GM21447 (cell line): ENCODE results near the gene NR2C1.

Experiments used
- ATAC-seq: cut with Tn5 transposase; IDR thresholded peaks from one replicate; pipeline ENCODE4 v1.9.1; 2021; ENCODE audit not compliant: unreplicated experiment

The NR2C1 gene

DNA sequence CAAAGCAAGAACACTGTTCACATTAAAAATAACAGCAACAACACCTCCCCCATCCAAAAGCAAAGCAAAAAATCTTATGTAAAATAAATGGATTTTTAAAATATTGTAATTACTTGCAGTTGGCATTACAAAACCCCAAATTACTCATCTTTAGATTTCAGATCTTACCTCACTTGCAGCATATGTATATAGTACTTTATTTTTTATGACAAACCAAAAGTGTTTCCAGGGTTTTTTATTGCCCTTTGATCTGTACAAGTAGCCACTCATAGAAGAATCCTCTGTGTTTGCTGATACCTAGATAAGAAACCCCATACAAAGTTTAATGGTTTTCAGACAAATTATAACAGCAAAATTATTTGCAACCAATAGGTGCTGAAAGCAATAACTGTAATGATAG, 12.2 kb upstream of the NR2C1 start:
- no peak for ATAC-seq

DNA sequence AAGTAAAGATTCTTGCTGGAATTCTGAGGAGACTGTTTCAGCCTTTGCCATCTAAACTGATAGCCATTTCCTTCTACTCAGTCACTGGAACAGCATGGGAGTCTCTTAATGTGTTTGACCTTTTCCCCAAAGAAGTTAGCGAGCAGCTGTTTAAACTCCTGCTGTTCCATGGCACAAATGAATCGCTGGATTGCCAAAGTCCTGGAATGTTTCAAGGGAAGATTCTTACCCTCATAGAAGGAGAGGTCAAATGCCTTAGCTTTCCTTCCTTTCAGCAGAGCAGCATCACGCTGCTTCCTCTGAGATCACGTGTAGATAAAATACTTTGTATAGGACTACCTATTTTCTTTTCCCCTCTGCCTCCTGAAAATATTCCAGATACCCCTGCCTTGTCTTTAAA, 10.5 kb upstream of the NR2C1 start:
- no peak for ATAC-seq

DNA sequence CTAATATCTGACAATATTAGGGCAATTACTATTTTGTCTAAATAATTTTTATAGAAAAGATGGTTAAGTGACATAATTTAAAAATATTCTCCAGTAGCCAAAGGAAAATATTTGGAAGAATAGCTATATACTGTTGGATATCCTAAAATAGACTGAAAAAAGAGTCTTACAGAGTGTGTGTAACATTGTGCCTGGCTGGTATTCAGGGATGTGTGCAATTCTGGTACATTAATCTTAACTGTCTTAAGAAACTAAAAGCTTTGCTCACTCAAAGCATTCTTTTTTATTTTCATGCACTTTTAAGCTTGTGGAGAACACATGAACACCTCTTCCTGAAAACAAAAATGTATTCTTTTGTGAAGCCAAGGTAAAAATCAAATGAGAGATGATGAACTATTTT, 10.1 kb upstream of the NR2C1 start:
- no peak for ATAC-seq

DNA sequence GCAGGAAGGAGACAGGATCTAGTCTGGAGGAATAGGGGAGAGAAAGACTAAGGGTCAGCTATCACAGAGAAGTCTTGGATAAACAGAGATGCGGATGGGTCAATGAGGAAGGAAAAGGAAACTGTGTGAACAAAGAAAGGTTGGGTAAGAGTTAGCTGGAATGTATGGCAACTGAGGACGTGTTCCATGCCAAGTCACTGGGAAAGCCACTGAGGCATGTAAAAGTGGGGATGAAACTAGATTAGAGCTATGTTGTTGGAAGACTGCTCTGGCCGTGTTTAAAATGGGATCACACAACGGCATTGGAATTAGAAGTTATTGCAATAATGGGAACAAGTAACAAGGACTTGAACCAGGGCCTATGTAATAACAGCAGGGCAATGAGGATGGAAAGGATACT, 3.9 kb upstream of the NR2C1 start:
- ATAC-seq, result no peak

DNA sequence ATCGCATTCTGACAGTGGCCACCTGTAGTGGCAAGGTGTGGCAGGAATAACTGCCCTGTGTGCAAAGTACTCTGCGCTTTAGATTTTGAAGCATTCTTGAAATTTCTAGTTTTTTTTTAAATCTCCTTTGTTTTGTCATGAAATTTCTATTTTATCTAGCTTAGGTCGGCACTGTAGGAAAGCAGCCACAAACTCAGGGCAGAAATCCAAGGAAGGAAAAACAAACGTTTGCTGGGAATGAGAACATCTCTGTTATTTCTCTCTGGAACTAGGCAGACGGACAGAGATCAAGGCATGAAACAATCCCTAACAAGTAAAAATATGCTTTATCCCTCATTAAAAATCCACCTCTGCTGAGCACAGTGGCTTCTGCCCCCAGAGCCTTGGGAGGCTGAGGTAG, 1.3 kb upstream of the NR2C1 start:
- ATAC-seq, result no peak

DNA sequence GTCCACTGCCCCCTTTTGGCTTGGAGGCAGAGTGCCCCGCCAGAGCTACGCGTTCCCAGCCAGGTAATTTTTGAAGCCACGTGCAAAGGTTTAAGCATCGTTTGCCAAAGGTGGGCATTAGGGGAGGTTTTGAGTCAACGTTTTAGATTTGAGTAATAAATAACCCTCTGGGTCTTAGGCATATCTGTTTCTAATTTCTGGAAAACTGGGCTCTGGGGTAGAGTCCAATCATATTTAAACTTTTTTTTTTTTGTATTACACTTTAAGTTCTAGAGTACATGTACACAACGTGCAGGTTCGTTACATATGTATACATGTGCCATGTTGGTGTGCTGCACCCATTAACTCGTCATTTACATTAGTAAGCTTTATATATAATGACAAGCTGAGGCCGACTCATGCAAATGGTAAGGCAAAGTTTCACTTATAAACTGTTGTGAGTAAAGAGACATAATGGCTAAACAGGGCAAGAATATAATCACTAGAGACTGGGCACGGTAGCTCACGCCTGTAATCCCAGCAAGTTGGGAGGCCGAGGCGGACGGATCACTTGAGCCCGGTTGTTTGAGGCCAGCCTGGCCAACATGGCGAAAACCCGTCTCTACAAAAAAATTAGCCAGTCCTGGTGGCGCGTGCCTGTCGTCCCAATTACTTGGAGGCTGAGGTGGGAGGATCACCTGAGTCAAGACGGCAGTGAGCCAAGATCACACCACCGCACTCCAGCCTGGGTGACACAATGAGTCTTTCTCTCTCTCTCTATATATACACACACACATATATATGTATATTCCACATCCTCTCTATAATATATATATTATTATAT, 491 bp upstream of the NR2C1 start:
- ATAC-seq, result no peak

DNA sequence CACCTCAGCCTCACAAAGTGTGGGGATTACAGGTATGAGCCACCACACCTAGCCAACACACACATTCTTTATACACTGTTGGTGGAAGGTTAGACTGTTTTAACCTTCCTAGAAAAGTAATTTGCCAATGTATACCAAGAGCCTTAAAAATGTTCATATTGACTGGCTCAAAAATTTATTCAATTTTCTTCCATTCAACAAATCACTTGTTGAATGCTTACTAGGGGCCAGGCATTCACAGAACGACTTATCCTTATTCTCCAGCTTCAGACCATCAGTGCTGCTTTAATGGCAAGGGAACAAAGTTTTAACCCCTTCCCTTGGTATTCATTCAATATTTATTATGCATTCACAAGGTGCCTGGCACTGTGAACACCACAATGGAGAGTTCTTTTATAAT, 3.0 kb downstream of the NR2C1 start:
- ATAC-seq, result no peak

DNA sequence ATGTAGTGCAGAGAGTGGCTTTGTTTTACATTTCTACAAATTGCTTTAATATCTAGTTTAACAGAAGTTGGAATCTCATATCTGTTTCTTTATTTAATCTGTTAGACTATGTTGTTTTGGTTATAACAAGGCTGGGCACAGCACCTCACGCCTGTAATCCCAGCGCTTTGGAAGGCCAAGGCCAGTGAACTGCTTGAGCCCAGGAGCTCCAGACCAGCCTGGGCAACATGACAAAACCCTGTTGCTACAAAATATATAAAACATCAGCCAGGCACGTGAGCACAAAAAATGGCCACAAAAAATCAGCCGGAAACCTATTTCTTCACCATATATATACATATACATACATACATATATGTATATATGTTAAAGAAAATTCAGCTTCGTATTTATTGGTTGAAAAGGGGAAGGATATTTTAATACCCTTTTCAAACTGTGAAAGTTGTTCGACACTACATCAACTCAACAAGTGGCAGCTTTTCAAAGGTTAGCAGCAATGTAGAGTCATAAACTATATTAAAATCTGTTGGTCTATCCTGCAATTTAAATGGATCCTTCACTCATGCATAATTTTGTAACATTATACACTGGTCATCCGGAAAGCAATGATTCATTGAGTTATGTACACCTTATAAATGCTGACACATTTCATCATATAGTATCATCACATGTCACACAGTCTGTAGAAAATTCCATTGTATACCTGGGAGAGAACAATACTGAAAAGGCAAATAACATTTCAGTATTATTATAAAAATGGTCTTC, 7.1 kb downstream of the NR2C1 start:
- ATAC-seq, result no peak

DNA sequence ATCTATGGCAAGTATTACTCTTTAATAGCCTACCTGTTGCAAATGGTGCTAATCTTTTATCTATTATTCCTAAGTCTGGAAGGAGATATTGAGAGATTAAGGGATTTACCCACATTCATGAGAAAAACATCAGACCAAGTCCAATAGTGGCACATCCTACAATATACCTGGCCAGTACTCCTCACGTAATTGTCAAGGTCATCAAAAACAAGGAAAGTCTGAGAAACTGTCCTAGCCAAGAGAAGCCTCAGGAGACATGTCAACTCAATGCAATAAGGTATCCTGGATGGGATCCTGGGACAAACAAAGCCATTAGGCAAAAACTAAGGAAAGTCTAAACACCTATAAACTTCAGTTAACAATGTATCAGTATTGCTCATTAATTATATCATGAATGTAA, 12.5 kb downstream of the NR2C1 start:
- ATAC-seq, result no peak

DNA sequence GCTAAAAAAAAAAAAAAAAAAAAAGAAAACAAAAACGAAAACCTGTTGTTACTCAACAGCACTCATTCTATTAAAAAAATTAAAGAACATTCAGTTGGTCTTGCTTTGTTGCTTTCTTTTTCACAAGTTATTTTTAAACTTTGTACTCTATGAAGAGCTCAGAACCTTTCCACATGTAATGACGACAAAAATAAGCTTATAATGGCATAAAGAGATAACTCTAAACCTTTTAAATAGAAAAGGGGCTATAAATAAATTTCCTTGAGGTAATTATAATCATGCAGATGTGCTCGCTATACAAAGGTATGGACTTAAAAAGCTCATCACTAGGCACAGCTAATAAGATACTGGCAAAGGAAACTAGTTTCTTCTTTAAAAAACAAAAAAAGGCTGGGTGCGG, 13.4 kb downstream of the NR2C1 start:
- no peak for ATAC-seq

DNA sequence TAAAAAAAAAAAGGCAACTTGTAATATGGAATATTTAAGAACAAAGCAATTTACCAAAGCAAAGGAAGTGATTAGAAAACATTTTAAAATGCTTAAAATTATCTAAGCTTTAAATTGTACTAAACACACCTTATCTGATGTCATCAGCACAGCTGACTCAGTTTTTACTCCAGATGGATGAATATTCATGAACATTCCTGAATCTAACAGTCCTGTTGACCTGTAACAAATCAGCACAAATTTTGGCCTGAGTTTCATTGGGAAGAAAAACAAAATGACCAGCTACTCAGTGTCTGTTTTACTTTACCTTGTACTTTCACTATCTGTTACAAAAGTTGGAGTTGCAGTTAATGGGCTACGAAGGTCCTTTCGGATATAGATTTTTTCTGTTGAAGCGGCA, 16.0 kb downstream of the NR2C1 start:
- no peak for ATAC-seq

DNA sequence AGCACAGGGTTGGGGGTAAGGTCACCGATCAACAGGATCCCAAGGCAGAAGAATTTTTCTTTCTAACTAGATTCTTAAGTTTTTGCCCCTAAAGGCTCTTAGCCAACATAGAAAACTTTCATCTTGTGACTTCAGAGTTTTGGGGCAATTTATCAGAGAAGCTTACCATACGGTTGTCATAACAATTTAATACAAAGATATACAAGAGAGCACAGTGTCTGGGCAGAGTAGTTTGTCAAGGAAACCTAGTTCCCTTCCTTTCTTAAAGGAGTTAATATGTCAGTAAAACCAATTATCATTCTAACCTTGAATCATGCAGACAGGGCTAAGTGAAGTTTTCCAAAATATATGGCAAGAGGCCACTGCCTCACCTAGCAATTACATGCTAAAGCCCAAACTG, 18.4 kb downstream of the NR2C1 start:
- no peak for ATAC-seq

DNA sequence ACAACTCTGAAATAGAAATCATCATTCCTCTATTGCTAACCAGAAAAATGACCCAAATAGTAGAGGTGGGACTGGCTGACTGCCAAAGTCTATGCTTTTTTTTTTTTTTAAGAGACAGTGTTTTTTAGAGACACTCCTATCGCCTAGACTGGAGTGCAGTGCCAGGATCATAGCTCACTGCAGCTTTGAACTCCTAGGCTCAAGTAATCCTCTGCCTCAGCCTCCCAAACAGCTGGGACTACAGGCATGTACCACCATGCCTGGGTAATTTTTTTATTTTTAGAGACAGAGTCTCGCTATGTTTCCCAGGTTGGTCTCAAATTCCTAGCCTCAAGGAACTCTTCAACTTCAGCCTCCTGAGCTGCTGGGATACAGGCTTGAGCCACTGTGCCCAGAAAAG, 19.2 kb downstream of the NR2C1 start:
- no peak for ATAC-seq

DNA sequence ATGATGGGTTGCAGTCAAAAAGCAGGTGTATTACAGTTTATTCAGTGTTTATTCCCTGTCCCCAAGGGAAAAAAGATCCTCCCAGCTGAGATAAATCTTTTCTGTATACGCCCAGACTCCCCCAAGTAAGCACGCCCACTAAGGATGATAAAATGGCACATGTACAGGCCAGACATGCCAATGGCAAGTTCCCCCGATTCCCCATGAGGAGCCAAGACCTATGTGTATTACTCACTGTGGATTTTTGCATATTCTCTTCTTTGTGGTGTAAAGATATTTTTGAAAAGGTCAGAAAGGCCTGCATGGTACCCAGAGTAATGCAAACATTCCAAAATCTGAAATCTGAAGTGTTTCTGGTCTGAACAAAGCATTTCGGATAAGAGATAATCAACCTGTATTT, 22.2 kb downstream of the NR2C1 start:
- no peak for ATAC-seq

DNA sequence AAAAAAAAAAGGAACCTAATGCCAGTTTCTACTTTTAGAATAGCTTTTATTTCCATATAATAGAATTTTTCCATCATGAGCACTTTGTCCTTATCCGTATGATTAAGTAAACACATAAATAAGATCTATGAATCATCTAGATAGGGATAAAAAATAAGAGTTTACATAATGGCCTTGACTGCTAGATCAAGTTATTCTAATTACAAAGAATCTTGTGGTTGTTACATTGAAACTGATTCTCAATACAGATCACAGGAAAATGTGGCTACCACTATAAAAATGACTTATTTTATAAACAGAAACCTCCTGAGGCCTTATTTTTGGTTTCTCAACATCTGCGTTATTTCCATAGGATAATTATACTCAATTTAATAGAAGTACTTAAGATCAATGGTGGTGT, 35.5 kb downstream of the NR2C1 start:
- ATAC-seq, result no peak

DNA sequence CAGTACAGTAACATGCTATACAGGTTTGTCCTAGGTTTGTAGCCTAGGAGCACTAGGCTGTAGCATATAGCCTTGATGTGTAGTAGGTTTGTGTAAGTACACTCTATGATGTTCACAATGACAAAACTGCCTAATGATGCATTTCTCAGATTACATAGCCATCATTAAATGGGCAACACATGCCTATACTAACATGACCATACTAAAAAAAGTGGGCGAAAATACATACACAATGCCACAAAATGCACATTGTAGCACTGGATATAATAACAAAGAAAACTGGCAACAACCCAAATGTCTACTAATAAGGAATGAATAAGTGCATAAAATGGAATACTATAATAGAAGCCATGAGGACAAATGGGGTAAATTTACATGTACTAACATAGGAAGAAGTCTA, 38.7 kb downstream of the NR2C1 start:
- ATAC-seq, result no peak

DNA sequence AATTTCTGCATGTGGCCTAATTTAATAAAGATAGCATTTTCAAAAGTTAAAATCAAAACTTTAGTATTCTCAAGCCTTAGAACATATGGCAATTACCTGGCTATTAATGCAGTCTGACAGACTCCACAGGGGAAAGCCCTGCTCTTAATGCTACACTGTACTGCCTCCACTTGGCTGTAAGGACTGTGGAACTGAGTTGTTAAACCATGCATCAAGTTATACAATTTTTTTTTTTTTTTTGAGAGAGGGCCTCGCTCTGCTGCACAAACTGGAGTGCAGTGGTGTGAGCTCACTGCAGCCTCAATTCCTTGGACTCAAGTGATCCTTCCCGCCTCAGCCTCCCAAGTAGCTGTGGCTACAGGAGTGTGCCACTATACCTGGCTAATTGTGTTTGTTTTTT, 50.9 kb downstream of the NR2C1 start:
- no peak for ATAC-seq

DNA sequence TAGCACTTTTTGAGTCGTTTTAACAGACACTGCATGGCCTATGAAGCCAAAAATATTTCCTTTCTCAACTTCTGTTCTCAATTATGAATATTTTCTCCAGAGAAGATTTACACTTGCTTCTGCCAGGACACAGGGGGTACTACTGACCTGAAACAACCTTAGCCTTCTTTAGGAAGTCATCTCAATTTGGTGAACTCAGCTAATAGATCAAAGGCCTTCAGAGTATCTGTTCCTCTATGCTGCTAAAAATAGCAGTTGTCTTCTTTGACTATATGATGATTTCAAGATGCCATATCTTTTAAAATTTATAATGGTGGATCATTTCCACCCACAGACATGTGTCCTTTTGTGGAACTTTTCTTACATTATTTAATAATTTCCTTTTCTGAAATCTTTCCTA, 55.9 kb downstream of the NR2C1 start:
- ATAC-seq, result no peak

DNA sequence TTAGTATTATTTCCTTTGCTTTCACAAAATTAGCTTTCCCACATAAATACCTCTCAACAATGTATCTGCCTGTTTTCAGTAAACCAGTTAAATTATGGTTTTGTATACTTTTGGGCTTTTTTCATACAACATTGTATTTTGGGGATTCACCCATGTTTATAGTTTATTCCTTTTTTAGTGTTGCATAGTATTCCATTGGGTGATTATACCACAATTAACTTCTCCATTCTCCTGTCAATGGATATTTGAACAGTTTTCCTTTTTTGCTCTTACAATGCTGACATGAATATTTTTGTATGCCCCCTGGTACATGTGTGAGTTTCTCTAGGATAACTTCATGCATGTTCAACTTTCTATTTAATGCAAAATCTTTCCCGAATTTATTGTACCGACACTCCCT, 57.3 kb downstream of the NR2C1 start:
- ATAC-seq, result no peak

DNA sequence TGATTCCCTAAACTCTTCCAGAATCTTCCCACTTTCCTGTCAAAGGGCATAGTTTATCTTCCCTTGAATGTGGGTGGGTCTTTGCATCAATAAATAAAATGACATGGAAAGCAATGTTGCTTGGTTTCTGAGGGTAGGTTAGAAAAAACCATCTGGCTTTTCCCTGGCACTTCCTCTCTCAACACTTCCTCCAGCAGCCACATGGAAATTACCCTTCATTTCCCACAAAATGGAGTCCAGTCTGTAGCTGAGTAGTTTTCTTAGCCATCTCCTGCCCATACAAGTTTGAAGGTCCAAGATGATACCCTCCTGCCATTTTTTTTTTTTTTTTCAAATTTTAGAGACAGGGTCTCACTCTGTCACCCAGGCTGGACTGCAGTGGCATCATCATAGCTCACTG, 58.9 kb downstream of the NR2C1 start:
- ATAC-seq, result no peak

DNA sequence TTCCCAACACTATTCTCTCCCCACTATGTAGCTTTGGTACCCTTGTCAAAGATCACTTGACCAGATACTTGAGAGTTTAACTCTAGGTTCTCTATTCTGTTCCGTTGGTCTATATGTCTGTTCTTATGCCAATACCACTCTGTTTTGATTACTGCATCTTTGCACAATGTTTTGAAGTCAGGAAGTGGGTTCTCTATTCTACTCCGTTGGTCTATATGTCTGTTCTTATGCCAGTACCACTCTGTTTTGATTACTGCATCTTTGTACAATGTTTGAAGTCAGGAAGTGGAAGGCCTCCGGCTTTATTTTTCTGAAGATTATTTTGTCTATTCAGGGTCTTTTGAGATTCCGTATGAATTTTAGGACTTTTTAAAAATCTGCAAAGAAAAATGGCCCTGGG, 67.2 kb downstream of the NR2C1 start:
- no peak for ATAC-seq

DNA sequence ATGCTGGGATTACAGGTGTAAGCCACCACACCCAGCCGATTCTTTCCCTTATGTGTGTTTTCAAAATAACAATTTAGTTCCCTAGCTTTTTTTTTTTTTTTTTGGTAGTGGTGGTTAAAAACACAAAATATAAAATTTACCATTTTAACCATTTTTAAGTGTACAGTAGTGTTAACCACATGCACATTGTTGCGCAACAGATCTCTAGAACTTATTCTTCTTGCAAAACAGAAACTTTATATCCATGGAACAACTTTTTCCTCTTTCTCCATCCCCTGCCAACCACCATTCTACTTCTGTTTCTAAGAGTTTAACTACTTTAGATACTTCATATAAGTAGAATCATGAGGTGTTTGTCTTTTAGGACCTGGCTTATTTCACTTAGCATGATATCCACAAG, 68.8 kb downstream of the NR2C1 start:
- no peak for ATAC-seq

DNA sequence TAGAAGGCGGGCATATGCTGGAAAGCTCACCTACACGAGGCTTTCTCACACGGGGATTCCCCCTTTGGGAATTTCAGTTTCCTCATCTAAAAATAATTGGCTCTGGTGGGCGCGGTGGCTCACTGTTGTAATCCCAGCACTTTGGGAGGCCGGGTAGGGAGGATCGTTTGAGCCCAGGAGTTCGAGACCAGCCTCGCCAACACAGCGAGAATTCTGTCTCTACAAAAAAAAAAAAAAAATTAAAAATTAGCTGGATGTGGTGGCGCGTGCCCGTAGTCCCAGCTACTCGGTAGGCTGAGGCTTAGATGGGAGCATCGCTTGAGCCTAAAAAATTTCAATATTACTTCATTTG, 69.5 kb downstream of the NR2C1 start:
- ATAC-seq, result peak; percentile 10
